SK-N-SH treated with all-trans-retinoic acid at 6 μM for 48 hours (cell line): ENCODE results near the gene FHOD3.

ENCODE experiments used
- ARNTL ChIP-seq: fragments of 450-650 bp; formaldehyde crosslinking; IDR thresholded peaks from 2 replicates; pipeline ENCODE4 v1.5.0; 2020; ENCODE audit warnings: low read depth, mild to moderate bottlenecking, moderate library complexity, borderline replicate concordance
- BACH2 ChIP-seq: fragments of 250-450 bp; sonication (Bioruptor Pico); IDR thresholded peaks from 2 replicates; pipeline ENCODE4 v1.9.0; 2021; ENCODE audit warnings: mild to moderate bottlenecking, borderline replicate concordance
- CSDC2 ChIP-seq: fragments of 250-450 bp; sonication (Bioruptor Pico); IDR thresholded peaks from 2 replicates; pipeline ENCODE4 v1.5.0; 2020; ENCODE audit warnings: mild to moderate bottlenecking, moderate library complexity
- ESRRG ChIP-seq: fragments of 250-450 bp; sonication (Bioruptor Pico); IDR thresholded peaks from 2 replicates; pipeline ENCODE4 v1.6.1; 2021; ENCODE audit warnings: mild to moderate bottlenecking
- PPARA ChIP-seq: fragments of 250-450 bp; sonication (Bioruptor Pico); IDR thresholded peaks from 2 replicates; pipeline ENCODE4 v1.5.0; 2020; ENCODE audit warnings: mild to moderate bottlenecking, borderline replicate concordance
- ZC3H10 ChIP-seq: fragments of 250-450 bp; sonication (Bioruptor Pico); IDR thresholded peaks from 2 replicates; pipeline ENCODE4 v1.5.1; 2021; ENCODE audit warnings: mild to moderate bottlenecking, moderate library complexity
- ZFP30 ChIP-seq: fragments of 450-650 bp; formaldehyde crosslinking; IDR thresholded peaks from 2 replicates; pipeline ENCODE4 v1.5.0; 2022; ENCODE audit warnings: mild to moderate bottlenecking, moderate library complexity
- ZNF565 ChIP-seq: fragments of 450-650 bp; formaldehyde crosslinking; conservative IDR thresholded peaks from 2 replicates; pipeline ENCODE4 v1.5.0; 2020; ENCODE audit warnings: low read depth, mild to moderate bottlenecking, moderate library complexity
- TF ChIP-seq, protein P1 (sequence below): fragments of 250-450 bp; sonication (Bioruptor Pico); IDR thresholded peaks from 2 replicates; pipeline ENCODE4 v1.8.0; 2020; ENCODE audit warnings: mild to moderate bottlenecking, moderate library complexity, borderline replicate concordance
- TF ChIP-seq, protein P2 (sequence below): fragments of 250-450 bp; sonication (Bioruptor Pico); IDR thresholded peaks from 2 replicates; pipeline ENCODE4 v1.5.1; 2020; ENCODE audit warnings: low read depth, mild to moderate bottlenecking, moderate library complexity

DNA sequence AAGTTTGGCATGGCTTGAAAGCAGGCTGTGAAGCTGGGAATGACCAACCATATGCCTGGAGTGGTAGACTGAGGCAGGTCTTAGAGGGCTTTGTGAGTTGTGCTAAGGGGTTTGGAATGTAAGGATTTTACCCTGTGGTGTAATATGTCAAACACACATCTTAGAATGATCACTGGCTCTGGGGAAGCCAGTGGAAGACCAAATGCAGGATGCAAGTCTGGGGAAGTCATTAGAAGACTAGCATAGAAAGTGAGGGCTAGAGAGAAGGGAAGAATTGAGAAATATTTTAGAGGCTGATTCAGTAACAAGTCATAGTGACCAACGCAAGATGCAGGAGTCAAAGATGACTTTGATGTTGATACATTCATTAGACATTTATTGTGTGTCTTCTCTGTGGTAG lies 3.5 kb upstream of the FHOD3 start:
- TF ChIP-seq BACH2 (CRISPR knock-in tag) (no peak), PPARA (CRISPR knock-in tag) (no peak), CSDC2 (CRISPR knock-in tag) (no peak), ARNTL (CRISPR knock-in tag) (no peak), ZNF565 (CRISPR knock-in tag) (no peak), ZC3H10 (CRISPR knock-in tag) (no peak), ZFP30 (CRISPR knock-in tag) (no peak), ESRRG (CRISPR knock-in tag) (no peak)
- TF ChIP-seq, protein P1, sequence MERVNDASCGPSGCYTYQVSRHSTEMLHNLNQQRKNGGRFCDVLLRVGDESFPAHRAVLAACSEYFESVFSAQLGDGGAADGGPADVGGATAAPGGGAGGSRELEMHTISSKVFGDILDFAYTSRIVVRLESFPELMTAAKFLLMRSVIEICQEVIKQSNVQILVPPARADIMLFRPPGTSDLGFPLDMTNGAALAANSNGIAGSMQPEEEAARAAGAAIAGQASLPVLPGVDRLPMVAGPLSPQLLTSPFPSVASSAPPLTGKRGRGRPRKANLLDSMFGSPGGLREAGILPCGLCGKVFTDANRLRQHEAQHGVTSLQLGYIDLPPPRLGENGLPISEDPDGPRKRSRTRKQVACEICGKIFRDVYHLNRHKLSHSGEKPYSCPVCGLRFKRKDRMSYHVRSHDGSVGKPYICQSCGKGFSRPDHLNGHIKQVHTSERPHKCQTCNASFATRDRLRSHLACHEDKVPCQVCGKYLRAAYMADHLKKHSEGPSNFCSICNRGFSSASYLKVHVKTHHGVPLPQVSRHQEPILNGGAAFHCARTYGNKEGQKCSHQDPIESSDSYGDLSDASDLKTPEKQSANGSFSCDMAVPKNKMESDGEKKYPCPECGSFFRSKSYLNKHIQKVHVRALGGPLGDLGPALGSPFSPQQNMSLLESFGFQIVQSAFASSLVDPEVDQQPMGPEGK (CRISPR knock-in tag): no peak
- TF ChIP-seq, protein P2, sequence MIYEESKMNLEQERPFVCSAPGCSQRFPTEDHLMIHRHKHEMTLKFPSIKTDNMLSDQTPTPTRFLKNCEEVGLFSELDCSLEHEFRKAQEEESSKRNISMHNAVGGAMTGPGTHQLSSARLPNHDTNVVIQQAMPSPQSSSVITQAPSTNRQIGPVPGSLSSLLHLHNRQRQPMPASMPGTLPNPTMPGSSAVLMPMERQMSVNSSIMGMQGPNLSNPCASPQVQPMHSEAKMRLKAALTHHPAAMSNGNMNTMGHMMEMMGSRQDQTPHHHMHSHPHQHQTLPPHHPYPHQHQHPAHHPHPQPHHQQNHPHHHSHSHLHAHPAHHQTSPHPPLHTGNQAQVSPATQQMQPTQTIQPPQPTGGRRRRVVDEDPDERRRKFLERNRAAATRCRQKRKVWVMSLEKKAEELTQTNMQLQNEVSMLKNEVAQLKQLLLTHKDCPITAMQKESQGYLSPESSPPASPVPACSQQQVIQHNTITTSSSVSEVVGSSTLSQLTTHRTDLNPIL (CRISPR knock-in tag): no peak
